CD4-positive, alpha-beta T cell treated with Interleukin-21 for 1 hour (primary cell): Measurements from ENCODE around the gene CLTC.

ENCODE experiments used
- DNase-seq: peaks from one replicate; pipeline ENCODE4 v3.0.0-alpha.2; 2020

Gene CLTC

DNA sequence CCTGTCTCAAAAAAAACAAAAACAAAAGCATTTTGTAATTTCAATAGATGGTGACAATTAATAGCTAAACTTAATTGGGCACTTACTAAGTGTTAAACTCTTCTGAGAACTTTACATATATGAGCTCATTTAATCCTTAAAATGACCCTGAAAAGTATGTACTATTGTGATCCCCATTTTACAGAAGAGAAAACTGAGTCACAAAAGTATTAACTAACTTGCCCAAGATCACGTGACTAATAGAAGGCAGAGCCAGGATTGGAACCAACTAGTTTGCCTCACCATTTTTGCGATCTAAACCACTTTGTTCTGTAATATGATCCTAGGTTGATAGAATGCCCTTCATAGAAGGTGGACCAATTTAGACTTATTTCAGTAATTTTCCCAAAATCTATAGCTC lies 114.0 kb downstream of the CLTC start:
- DNase-seq, result no peak

DNA sequence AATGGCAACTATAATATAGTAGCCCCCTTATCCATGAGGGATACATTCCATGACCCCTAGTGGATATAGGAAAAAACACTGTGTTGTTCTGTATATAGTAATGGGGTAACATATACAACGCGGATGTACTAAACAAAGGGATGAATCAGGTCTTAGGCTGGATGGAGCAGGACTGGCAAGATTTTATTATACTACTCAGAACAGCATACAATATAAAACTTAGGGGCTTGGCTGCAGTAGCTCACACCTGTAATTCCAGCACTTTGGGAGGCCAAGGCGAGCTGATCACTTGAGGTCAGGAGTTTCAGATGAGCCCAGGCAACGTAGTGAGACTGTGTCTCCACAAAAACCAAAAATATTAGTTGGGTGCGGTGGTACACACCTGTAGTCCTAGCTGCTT lies 114.5 kb downstream of the CLTC start:
- DNase-seq, result no peak

DNA sequence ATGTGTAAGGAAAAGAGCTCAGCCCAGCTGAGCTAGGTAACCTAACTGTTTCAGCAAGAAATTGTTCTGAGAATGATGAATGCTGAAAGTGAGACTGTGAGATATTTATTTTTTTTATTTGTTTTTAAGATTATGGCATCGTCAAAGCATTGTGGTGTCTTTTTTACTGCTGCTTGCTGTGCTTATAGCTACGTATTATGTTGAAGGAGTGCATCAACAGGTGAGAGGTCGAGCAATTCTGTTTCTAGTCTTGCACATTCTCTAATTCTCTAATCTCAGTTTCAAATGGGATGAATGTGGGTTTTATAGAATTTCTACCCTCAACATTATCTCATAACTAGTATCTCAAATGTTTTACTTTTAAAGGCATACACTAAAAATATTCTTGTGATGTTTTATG lies 117.6 kb downstream of the CLTC start:
- no peak for DNase-seq

DNA sequence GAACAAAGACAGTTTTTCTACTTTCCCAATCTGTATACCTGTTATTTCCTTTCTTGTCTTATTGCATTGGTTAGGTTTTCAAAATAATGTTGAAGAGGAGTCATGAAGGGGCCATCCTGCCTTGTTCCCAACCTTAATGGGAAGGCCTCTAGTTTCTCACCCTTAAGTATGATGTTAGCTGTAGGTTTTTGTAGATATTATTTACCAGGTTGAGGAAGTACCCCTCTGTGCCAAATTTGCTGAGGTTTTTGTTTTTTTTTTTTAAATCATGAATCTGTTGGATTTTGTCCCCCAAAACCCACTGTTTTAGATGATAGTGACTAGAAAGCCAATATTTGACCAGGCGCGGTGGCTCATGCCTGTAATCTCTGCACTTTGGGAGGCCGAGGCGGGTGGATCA lies 124.1 kb downstream of the CLTC start:
- DNase-seq, result no peak

DNA sequence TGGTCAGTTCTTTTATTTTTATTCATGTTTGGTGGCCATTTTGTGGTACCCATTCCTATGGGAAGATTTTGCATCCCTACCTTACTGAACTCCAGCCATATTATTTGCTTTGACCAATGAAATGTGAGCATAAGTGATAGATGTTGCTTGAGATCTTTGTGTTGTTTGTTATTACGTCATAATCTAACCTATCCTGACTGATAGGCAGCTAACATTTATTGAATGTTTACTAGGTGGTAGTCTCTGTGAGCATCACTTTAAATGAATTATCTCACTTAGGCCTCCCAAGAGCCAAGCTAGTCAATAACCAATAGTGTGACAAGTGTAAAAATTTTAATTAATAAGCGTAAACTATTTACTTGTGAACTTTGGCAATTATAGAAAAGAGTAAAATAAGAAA lies 125.3 kb downstream of the CLTC start:
- no peak for DNase-seq
